Left lung (tissue), 10 donors: ENCODE measurements around the gene AGK. TPM values are rescaled to one million over a fixed set of nuclear protein-coding genes. Genes with fewer than 3 reads are reported as not detected.

ENCODE experiments used
- ATAC-seq: fragments of 200-7000 bp; cut with Tn5 transposase; one replicate; pipeline ENCODE4 v1.9.1; 2020; ENCODE audit warnings: moderate library complexity
- DNase-seq, 4 donors: peaks; one replicate each; pipeline ENCODE4 v3.0.0-alpha.2; 2013 to 2020
- H3K27ac ChIP-seq, 2 donors: fragments of 200-600 bp; sonication (generic) in 1 of 2; one replicate each; pipeline versions ENCODE4 v1.5.0 to v1.8.0; 2020 to 2021
- H3K27me3 ChIP-seq, 2 donors: fragments of 200-600 bp; sonication (generic) in 1 of 2; one replicate each; pipeline versions ENCODE4 v1.5.0 to v1.8.0; 2020 to 2021
- H3K36me3 ChIP-seq, 2 donors: fragments of 200-600 bp; sonication (generic) in 1 of 2; one replicate each; pipeline versions ENCODE4 v1.5.0 to v1.8.0; 2020 to 2021
- H3K4me1 ChIP-seq, 2 donors: fragments of 200-600 bp; one replicate each; pipeline ENCODE4 v1.8.0; 2021
- H3K4me3 ChIP-seq, 2 donors: fragments of 200-600 bp; sonication (generic) in 1 of 2; one replicate each; pipeline versions ENCODE4 v1.5.0 to v1.8.0; 2020 to 2021; ENCODE audit warnings: mild to moderate bottlenecking in 1 of 2
- H3K9me3 ChIP-seq, 2 donors: fragments of 200-600 bp; sonication (generic) in 1 of 2; one replicate each; pipeline versions ENCODE4 v1.5.0 to v1.8.0; 2020 to 2021
- intact Hi-C, 2 donors: fragments of 100-400 bp; cut with DNase I; formaldehyde crosslinking; loops; one replicate each; pipeline versions ENCODE4 v1.11.2 to v1.14.2; 2022
- polyA plus RNA-seq, 6 donors: library from polyadenylated mRNA; unstranded; fragments of 120-200 nt; gene quantifications; one replicate each; pipeline ENCODE4 v1.2.1, GENCODE V29; 2013; ENCODE audit not compliant: insufficient read length in 6 of 6
- total RNA-seq, 2 donors: library from RNA; stranded (reverse); fragmentation: NEBNext Ultra II Directional; extraction: Animal tissue kit (Norgen Biotek cat#: 25700); gene quantifications; one replicate each; pipeline ENCODE4 v1.2.1, GENCODE V29; 2021
- TF ChIP-seq, protein P1 (sequence below), 2 donors: fragments of 200-600 bp; sonication (generic) in 1 of 2; IDR thresholded peaks; one replicate each; pipeline versions ENCODE4 v1.5.0 to v1.8.0; 2021; ENCODE audit warnings: antibody characterized with exemption in 2 of 2
- donor health status: DM: no; HTN: yes; CAD: no.
- donor health status: DM: no; HTN: no; CAD: no.

The AGK gene
- total and polyA plus RNA-seq, 8 donors: 24.4 to 40.6 (median 36.8) TPM

- Histone ChIP-seq H3K4me3 (no peak overlapping the region), H3K27ac (no peak overlapping the region), H3K4me1 (no peaks in the 10 kb centered on the region), H3K27me3 (no peaks in the 10 kb centered on the region), H3K9me3 (no peaks in the 10 kb centered on the region), H3K36me3 (peaks cover 0 to 26% of the 10 kb centered on the region in 2 donors)
- intact Hi-C loops: loop anchor here in 1 of 2 donors (5.0 kb wide), 1 partner anchor 75 kb away; no protein-coding TSS in a partner anchor
- ATAC-seq (no peak), DNase-seq (no peak)
- TF ChIP-seq, protein P1, sequence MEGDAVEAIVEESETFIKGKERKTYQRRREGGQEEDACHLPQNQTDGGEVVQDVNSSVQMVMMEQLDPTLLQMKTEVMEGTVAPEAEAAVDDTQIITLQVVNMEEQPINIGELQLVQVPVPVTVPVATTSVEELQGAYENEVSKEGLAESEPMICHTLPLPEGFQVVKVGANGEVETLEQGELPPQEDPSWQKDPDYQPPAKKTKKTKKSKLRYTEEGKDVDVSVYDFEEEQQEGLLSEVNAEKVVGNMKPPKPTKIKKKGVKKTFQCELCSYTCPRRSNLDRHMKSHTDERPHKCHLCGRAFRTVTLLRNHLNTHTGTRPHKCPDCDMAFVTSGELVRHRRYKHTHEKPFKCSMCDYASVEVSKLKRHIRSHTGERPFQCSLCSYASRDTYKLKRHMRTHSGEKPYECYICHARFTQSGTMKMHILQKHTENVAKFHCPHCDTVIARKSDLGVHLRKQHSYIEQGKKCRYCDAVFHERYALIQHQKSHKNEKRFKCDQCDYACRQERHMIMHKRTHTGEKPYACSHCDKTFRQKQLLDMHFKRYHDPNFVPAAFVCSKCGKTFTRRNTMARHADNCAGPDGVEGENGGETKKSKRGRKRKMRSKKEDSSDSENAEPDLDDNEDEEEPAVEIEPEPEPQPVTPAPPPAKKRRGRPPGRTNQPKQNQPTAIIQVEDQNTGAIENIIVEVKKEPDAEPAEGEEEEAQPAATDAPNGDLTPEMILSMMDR (IDR thresholded peaks at IDR 0.05): no peak
These were observed 101.5 kb downstream of the AGK start for GRCh38 chr7:141652691-141653090.

DNA sequence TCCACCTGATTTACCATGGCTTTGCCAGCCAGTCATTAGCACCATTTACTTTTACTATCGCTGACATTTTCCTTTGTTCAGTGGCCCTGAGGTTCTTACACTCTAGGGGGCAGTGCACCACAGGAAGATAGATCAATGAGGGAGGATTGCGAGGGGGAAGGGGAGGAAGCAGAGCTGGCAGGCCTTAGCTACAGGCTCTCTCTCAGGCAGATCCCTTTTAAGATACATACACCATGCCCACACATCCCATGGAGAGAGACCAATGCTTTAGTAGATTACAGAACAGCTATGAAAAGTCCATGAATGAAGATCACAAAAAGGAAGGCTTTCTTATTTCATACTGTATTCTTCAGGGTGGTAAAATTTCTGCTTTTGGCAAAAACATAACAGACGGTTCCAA lies 103.3 kb downstream of the AGK start:
- Histone ChIP-seq H3K9me3 (no peaks in the 10 kb centered on the region), H3K27me3 (no peaks in the 10 kb centered on the region), H3K27ac (no peak overlapping the region), H3K4me1 (peaks cover 0 to 2% of the 10 kb centered on the region in 2 donors), H3K36me3 (peaks cover 0 to 34% of the 10 kb centered on the region in 2 donors), H3K4me3 (no peak overlapping the region)
- peak in 3 of 4 donors; percentile 52 to 81 (median 59) for DNase-seq
- TF ChIP-seq, protein P1 (IDR thresholded peaks at IDR 0.05): peak; percentile 56 to 71
- ATAC-seq: peak; percentile 88
- intact Hi-C loops: loop anchor here in 1 of 2 donors (5.0 kb wide), 1 partner anchor 73 kb away; no protein-coding TSS in a partner anchor

DNA sequence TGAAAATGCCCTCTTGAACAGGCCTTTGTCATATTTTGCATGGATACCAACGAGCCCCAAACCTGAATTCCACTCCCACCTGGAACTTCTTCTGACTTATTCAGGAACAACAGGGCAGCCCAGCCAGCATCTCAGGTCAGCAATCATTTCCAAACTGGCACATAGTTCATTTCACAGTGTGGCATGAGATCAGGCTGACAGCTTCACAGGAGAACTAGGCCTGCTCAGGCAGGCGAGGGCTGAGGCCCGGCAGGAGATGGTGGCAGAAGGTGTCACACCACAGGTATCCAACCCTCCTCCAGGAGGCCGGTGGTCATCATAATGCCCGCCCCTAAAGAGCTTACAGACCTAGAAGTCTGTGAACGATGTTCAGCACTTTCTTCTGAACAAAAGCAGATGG lies 108.3 kb downstream of the AGK start:
- no peak for DNase-seq
- Histone ChIP-seq H3K9me3 (no peaks in the 10 kb centered on the region), H3K27ac (peak overlapping the region in 1 of 2 donors; percentile 67), H3K27me3 (no peaks in the 10 kb centered on the region), H3K4me3 (no peak overlapping the region), H3K4me1 (peaks cover 0 to 40% of the 10 kb centered on the region in 2 donors), H3K36me3 (peaks cover 0 to 55% of the 10 kb centered on the region in 2 donors)
- no peak for ATAC-seq
- TF ChIP-seq, protein P1 (IDR thresholded peaks at IDR 0.05): no peak
- intact Hi-C loops: no loop called here

GRCh38 chr7:141660259-141660658 lies 109.0 kb downstream of the AGK start:
- H3K27ac ChIP-seq: peak overlapping the region; percentile 23 to 67
- no peaks in the 10 kb centered on the region for H3K27me3 ChIP-seq
- peaks cover 0 to 40% of the 10 kb centered on the region in 2 donors for H3K4me1 ChIP-seq
- no peak overlapping the region for H3K4me3 ChIP-seq
- DNase-seq (peak in 1 of 4 donors; percentile 72), ATAC-seq (peak; percentile 76)
- TF ChIP-seq, protein P1 (IDR thresholded peaks at IDR 0.05): no peak
- intact Hi-C loops: no loop called here
- H3K36me3 ChIP-seq: peaks cover 0 to 62% of the 10 kb centered on the region in 2 donors
- H3K9me3 ChIP-seq: no peaks in the 10 kb centered on the region

DNA sequence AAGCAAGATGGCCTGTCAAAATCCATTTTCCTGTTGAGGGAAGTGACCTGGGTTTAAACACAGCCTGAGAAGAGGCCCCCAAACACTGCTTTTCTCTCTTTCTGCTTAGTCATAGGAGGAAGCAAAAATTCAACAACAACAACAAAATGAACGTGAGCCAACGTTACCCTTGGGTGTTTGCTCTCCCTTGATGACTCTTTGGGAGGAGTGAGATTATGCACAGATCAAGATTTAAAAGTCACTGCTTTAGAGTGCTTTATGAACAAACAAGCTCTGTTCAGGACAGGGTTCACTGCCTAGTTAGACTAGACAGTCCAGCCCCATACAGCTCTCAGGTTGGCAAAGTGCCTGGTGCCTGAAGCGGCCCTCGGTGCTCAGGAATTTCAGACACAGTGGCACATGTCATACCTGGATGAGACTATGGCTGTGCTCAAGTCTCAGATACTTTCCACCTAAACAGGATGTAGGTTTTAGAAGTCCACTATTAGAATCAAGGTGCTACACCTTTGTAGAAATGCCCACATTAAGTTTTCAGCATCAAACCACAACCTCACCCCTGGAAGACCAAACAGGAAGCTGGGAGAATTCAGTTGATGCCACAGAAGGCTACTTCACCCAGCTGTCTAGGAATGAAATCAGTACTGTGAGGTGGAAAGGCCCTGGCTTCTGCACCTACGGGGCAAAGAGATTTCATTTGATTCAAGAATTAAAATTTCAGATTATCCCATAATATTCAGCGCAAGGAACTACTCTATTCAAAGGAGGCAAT lies 112.1 kb downstream of the AGK start:
- Histone ChIP-seq H3K4me3 (no peak overlapping the region), H3K36me3 (peaks cover 0 to 73% of the 10 kb centered on the region in 2 donors), H3K4me1 (peaks cover 0 to 40% of the 10 kb centered on the region in 2 donors), H3K27ac (peak overlapping the region; percentile 24 to 60), H3K27me3 (no peaks in the 10 kb centered on the region), H3K9me3 (no peaks in the 10 kb centered on the region)
- no peak for DNase-seq
- intact Hi-C loops: no loop called here
- TF ChIP-seq, protein P1 (IDR thresholded peaks at IDR 0.05): no peak
- peak; percentile 68 for ATAC-seq
